HepG2 (cell line): Measurements from ENCODE around the gene BUD23. TPM values are rescaled to one million over a fixed set of nuclear protein-coding genes. Genes with fewer than 3 reads are reported as not detected.

Source experiments
- BCL6 ChIP-seq: IDR thresholded peaks from 2 replicates; pipeline ENCODE4 v1.6.1; 2016; ENCODE audit warnings: missing genetic modification reagents, missing compliant biosample characterization
- CHD2 ChIP-seq: IDR thresholded peaks from 2 replicates; pipeline ENCODE4 v1.6.1; 2011; ENCODE audit warnings: low read depth, low read length, improper control_type of control experiment
- FOXC1 ChIP-seq: sonication (generic); formaldehyde crosslinking; IDR thresholded peaks from 2 replicates; pipeline ENCODE4 v1.8.0; 2022; ENCODE audit warnings: mild to moderate bottlenecking, missing genetic modification reagents, borderline replicate concordance
- HNRNPL ChIP-seq: fragments of 200-400 bp; formaldehyde crosslinking; IDR thresholded peaks from 2 replicates; pipeline ENCODE4 v1.6.1; 2017; ENCODE audit warnings: mild to moderate bottlenecking, low read depth, low read length
- IRF2 ChIP-seq: IDR thresholded peaks from 2 replicates; pipeline ENCODE4 v1.6.1; 2018; ENCODE audit warnings: missing genetic modification reagents, missing compliant biosample characterization
- KDM2A ChIP-seq: sonication (generic); formaldehyde crosslinking; IDR thresholded peaks from 2 replicates; pipeline ENCODE4 v1.4.0; 2020; ENCODE audit warnings: low read depth, missing genetic modification reagents, borderline replicate concordance
- KDM5B ChIP-seq: sonication (generic); formaldehyde crosslinking; IDR thresholded peaks from 2 replicates; pipeline ENCODE4 v1.4.0; 2020; ENCODE audit warnings: missing genetic modification reagents, mild to moderate bottlenecking, borderline replicate concordance
- KMT2B ChIP-seq: IDR thresholded peaks from 2 replicates; pipeline ENCODE4 v1.6.1; 2016; ENCODE audit warnings: missing genetic modification reagents, missing compliant biosample characterization
- NFIC ChIP-seq: IDR thresholded peaks from 2 replicates; pipeline ENCODE4 v1.6.1; 2012; ENCODE audit warnings: mild to moderate bottlenecking, low read length, inconsistent platforms
- NRL ChIP-seq: sonication (generic); formaldehyde crosslinking; IDR thresholded peaks from 2 replicates; pipeline ENCODE4 v1.5.0; 2020; ENCODE audit warnings: missing genetic modification reagents, mild to moderate bottlenecking, moderate library complexity, borderline replicate concordance
- RFXAP ChIP-seq: sonication (generic); formaldehyde crosslinking; IDR thresholded peaks from 2 replicates; pipeline ENCODE4 v1.4.0; 2020; ENCODE audit warnings: missing genetic modification reagents, borderline replicate concordance
- SETDB1 ChIP-seq: sonication (generic); formaldehyde crosslinking; IDR thresholded peaks from 2 replicates; pipeline ENCODE4 v1.5.1; 2020; ENCODE audit warnings: missing genetic modification reagents, mild to moderate bottlenecking, borderline replicate concordance
- SOX13 ChIP-seq, 3 experiments: fragments of 450-650 bp in 1 of 3; sonication (generic) in 1 of 3; formaldehyde crosslinking in 1 of 3; IDR thresholded peaks in 2 of 3; conservative IDR thresholded peaks in 1 of 3; 2 replicates each; pipeline versions ENCODE4 v1.5.0 to v1.6.1; 2016 to 2020; ENCODE audit warnings: antibody characterized with exemption in 1 of 3, mild to moderate bottlenecking in 1 of 3, missing compliant biosample characterization in 1 of 3, missing genetic modification reagents in 1 of 3, moderate library complexity in 1 of 3
- SP1 ChIP-seq, 2 experiments: fragments of 450-650 bp in 1 of 2; sonication (generic) in 1 of 2; formaldehyde crosslinking in 1 of 2; IDR thresholded peaks; 2 replicates each; pipeline versions ENCODE4 v1.4.0 to v1.6.1; 2016 to 2020; ENCODE audit warnings: missing genetic modification reagents in 1 of 2
- STAG1 ChIP-seq: sonication (generic); formaldehyde crosslinking; IDR thresholded peaks from 2 replicates; pipeline ENCODE4 v1.4.0; 2020; ENCODE audit warnings: missing genetic modification reagents
- YEATS4 ChIP-seq: sonication (generic); formaldehyde crosslinking; IDR thresholded peaks from 2 replicates; pipeline ENCODE4 v1.4.0; 2020; ENCODE audit warnings: missing genetic modification reagents, borderline replicate concordance
- ZNF143 ChIP-seq: sonication (generic); formaldehyde crosslinking; IDR thresholded peaks from 2 replicates; pipeline ENCODE4 v1.4.0; 2020; ENCODE audit warnings: missing genetic modification reagents
- ZNF431 ChIP-seq: sonication (generic); formaldehyde crosslinking; IDR thresholded peaks from 2 replicates; pipeline ENCODE4 v1.9.0; 2022; ENCODE audit warnings: missing genetic modification reagents, low read depth, mild to moderate bottlenecking, borderline replicate concordance
- ZNF501 ChIP-seq: sonication (generic); formaldehyde crosslinking; IDR thresholded peaks from 2 replicates; pipeline ENCODE4 v1.5.1; 2020; ENCODE audit warnings: mild to moderate bottlenecking, moderate library complexity, missing genetic modification reagents
- ZNF614 ChIP-seq: IDR thresholded peaks from 2 replicates; pipeline ENCODE4 v1.6.1; 2018; ENCODE audit warnings: missing biosample characterization, missing genetic modification reagents, inconsistent platforms, borderline replicate concordance
- polyA plus RNA-seq, 8 experiments: library from polyadenylated mRNA; depleted of rRNA in 3 of 8; stranded (reverse) in 7 of 8; unstranded in 1 of 8; fragments of >200 nt; fragmentation: Illumina TruSeq in 4 of 8; extraction: Trizol in 4 of 8; gene quantifications; 2 replicates each; pipeline versions ENCODE4 v1.2.1 to v1.2.3, GENCODE V29; 2011 to 2016; ENCODE audit warnings: low read depth in 4 of 8, missing spikeins in 1 of 8, mixed read lengths in 1 of 8; ENCODE audit not compliant: insufficient read depth in 1 of 8
- total RNA-seq, 5 experiments: library from RNA; depleted of rRNA; stranded (reverse); fragments of >200 nt; fragmentation: Illumina TruSeq; extraction: Trizol; gene quantifications; 2 replicates each; pipeline ENCODE4 v1.2.3, GENCODE V29; 2016; ENCODE audit warnings: low read depth in 1 of 5
- TF ChIP-seq, protein P1 (sequence below): sonication (generic); formaldehyde crosslinking; IDR thresholded peaks from 2 replicates; pipeline ENCODE4 v1.4.0; 2020; ENCODE audit warnings: missing genetic modification reagents, borderline replicate concordance
- TF ChIP-seq, protein P2 (sequence below): sonication (generic); formaldehyde crosslinking; IDR thresholded peaks from 2 replicates; pipeline ENCODE4 v1.4.0; 2020; ENCODE audit warnings: missing genetic modification reagents, mild to moderate bottlenecking, borderline replicate concordance
- TF ChIP-seq, protein P3 (sequence below): sonication (generic); formaldehyde crosslinking; IDR thresholded peaks from 2 replicates; pipeline ENCODE4 v1.5.0; 2020; ENCODE audit warnings: missing genetic modification reagents

Gene BUD23
- total and polyA plus RNA-seq, 2 of the 13 experiments (the other 11 are each of a cell fraction or from before 2014, with no cell fraction given): 47.5 to 54.5 TPM

DNA sequence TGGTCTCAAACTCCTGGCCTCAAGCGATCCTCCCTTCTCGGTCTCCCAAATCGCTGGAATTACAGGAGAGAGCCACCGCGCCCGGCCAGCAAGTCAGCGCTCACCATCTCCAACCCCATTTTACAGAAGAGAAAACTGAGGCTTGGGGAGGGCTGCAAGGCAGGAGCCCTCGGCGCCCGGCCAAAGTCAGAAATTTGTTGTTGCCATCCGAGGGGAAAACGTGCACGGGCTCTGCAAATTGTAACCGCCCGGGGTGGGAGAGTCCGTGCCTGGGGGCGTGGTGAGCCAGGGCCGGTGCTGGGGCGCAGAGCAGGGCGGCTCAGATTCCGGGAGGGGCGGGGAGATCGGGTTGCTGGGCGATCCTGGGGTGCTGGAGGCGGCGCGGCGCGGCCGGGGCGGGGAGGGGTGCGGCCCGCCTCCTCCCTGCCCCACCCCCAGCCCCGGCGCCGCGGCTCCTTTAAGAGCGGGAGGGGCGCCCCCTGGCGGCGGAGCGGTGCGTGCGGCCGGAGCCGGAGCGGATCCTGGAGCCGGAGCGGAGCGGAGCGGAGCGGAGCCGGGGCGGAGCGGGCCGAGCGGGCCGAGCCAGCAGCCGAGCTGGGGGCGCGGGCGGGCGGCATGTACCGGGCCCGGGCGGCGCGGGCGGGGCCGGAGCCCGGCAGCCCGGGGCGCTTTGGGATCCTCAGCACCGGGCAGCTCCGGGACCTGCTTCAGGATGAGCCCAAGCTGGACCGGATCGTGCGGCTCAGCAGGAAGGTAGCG lies 15.9 kb upstream of the BUD23 start, which contains the start of gene VPS37D (continued):
- TF ChIP-seq SOX13 (IDR thresholded peaks at IDR 0.05): no peak
- 0 out of 4 replicates have a peak, but pooled peaks of 1 of the 2 experiments have one; percentile 21 for TF ChIP-seq SOX13 (CRISPR knock-in tag; conservative IDR thresholded peaks at IDR 0.05 in 1 of 2, IDR thresholded peaks at IDR 0.05 in 1 of 2)
- TF ChIP-seq IRF2 (CRISPR knock-in tag): 0 out of 2 replicates have a peak, but pooled peaks have one; percentile 21
- no peak for TF ChIP-seq HNRNPL
- peak; percentile 40; the same call in 1 of the 2 replicates for TF ChIP-seq RFXAP
- TF ChIP-seq, protein P1, sequence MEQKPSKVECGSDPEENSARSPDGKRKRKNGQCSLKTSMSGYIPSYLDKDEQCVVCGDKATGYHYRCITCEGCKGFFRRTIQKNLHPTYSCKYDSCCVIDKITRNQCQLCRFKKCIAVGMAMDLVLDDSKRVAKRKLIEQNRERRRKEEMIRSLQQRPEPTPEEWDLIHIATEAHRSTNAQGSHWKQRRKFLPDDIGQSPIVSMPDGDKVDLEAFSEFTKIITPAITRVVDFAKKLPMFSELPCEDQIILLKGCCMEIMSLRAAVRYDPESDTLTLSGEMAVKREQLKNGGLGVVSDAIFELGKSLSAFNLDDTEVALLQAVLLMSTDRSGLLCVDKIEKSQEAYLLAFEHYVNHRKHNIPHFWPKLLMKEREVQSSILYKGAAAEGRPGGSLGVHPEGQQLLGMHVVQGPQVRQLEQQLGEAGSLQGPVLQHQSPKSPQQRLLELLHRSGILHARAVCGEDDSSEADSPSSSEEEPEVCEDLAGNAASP (CRISPR knock-in tag): no peak
- TF ChIP-seq, protein P2, sequence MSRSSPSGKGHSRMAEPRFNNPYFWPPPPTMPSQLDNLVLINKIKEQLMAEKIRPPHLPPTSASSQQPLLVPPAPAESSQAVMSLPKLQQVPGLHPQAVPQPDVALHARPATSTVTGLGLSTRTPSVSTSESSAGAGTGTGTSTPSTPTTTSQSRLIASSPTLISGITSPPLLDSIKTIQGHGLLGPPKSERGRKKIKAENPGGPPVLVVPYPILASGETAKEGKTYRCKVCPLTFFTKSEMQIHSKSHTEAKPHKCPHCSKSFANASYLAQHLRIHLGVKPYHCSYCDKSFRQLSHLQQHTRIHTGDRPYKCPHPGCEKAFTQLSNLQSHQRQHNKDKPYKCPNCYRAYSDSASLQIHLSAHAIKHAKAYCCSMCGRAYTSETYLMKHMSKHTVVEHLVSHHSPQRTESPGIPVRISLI (CRISPR knock-in tag): peak; percentile 41; the same call in 1 of the 2 replicates
- no peak for TF ChIP-seq KMT2B (CRISPR knock-in tag)
- TF ChIP-seq CHD2: 0 out of 2 replicates have a peak, but pooled peaks have one; percentile 13
- TF ChIP-seq, protein P3, sequence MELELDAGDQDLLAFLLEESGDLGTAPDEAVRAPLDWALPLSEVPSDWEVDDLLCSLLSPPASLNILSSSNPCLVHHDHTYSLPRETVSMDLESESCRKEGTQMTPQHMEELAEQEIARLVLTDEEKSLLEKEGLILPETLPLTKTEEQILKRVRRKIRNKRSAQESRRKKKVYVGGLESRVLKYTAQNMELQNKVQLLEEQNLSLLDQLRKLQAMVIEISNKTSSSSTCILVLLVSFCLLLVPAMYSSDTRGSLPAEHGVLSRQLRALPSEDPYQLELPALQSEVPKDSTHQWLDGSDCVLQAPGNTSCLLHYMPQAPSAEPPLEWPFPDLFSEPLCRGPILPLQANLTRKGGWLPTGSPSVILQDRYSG (CRISPR knock-in tag): no peak
- no peak for TF ChIP-seq FOXC1 (CRISPR knock-in tag)
- no peak for TF ChIP-seq ZNF431 (CRISPR knock-in tag)
- 0 out of 2 replicates have a peak, but pooled peaks have one; percentile 30 for TF ChIP-seq NRL (CRISPR knock-in tag)
- TF ChIP-seq NFIC: no peak
- TF ChIP-seq YEATS4: peak; percentile 31; the same call in 1 of the 2 replicates
- no peak for TF ChIP-seq SP1 (IDR thresholded peaks at IDR 0.05)
- TF ChIP-seq SP1 (CRISPR knock-in tag; IDR thresholded peaks at IDR 0.05): peak; percentile 44; the same call in 1 of the 2 replicates
- TF ChIP-seq ZNF143 (CRISPR knock-in tag): no peak
- no peak for TF ChIP-seq ZNF614
- no peak for TF ChIP-seq BCL6 (CRISPR knock-in tag)
- peak; percentile 63 for TF ChIP-seq STAG1
- peak; percentile 72; the same call in 1 of the 2 replicates for TF ChIP-seq KDM2A (CRISPR knock-in tag)
- no peak for TF ChIP-seq SETDB1 (CRISPR knock-in tag)
- TF ChIP-seq ZNF501 (CRISPR knock-in tag): 0 out of 2 replicates have a peak, but pooled peaks have one; percentile 27
- 0 out of 2 replicates have a peak, but pooled peaks have one; percentile 18 for TF ChIP-seq KDM5B (CRISPR knock-in tag)
